HEK293 (cell line): Measurements from ENCODE around the gene CFAP45.

Source experiments
- BCL6B ChIP-seq: fragments of 450-650 bp; formaldehyde crosslinking; IDR thresholded peaks from 2 replicates; pipeline ENCODE4 v1.5.1; 2017; ENCODE audit warnings: missing biosample characterization, missing genetic modification characterization
- ZBTB11 ChIP-seq: fragments of 450-650 bp; formaldehyde crosslinking; conservative IDR thresholded peaks from 2 replicates; pipeline ENCODE4 v1.5.1; 2016; ENCODE audit warnings: low read depth, missing biosample characterization, missing genetic modification characterization
- ZNF155 ChIP-seq: fragments of 450-650 bp; formaldehyde crosslinking; IDR thresholded peaks from 2 replicates; pipeline ENCODE4 v1.5.1; 2016; ENCODE audit warnings: missing biosample characterization, missing genetic modification characterization
- ZNF560 ChIP-seq: fragments of 450-650 bp; formaldehyde crosslinking; IDR thresholded peaks from 2 replicates; pipeline ENCODE4 v1.5.1; 2017; ENCODE audit warnings: missing biosample characterization, missing genetic modification characterization, borderline replicate concordance
- ZNF629 ChIP-seq: fragments of 450-650 bp; formaldehyde crosslinking; IDR thresholded peaks from 2 replicates; pipeline ENCODE4 v1.5.1; 2017; ENCODE audit warnings: missing biosample characterization, missing genetic modification characterization

GRCh38 chr1:159869173-159869572 lies 30.8 kb downstream of the CFAP45 start:
- TF ChIP-seq ZNF629 (tag by site-specific recombination) (no peak), ZNF560 (tag by site-specific recombination) (no peak), ZBTB11 (tag by site-specific recombination) (no peak), BCL6B (no peak), ZNF155 (tag by site-specific recombination) (no peak)
